Measurements from ENCODE around the gene HECTD4.

The HECTD4 gene

GRCh38 chr12:112190231-112191025 lies 191.8 kb downstream of the HECTD4 start:
- Mint-ChIP-seq H3K4me3 (no peak overlapping the region), H3K27me3 (no peaks in the 10 kb centered on the region), H3K27ac (no peak overlapping the region), H3K36me3 (ENCODE audit: low read depth) (peaks cover 71% of the 10 kb centered on the region), H3K4me1 (ENCODE audit: low read depth) (no peaks in the 10 kb centered on the region), H3K9me3 (no peaks in the 10 kb centered on the region)
- DNase-seq: no peak

GRCh38 chr12:112188130-112188830 lies 194.0 kb downstream of the HECTD4 start:
- no peak overlapping the region for H3K4me3 Mint-ChIP-seq
- H3K9me3 Mint-ChIP-seq: no peaks in the 10 kb centered on the region
- H3K36me3 Mint-ChIP-seq (ENCODE audit: low read depth): peaks cover 70% of the 10 kb centered on the region
- no peaks in the 10 kb centered on the region for H3K27me3 Mint-ChIP-seq
- DNase-seq: no peak
- H3K27ac Mint-ChIP-seq: no peak overlapping the region
- peaks cover 8% of the 10 kb centered on the region for H3K4me1 Mint-ChIP-seq (ENCODE audit: low read depth)

GRCh38 chr12:112185093-112185923 lies 196.9 kb downstream of the HECTD4 start:
- no peak overlapping the region for H3K4me3 Mint-ChIP-seq
- H3K36me3 Mint-ChIP-seq (ENCODE audit: low read depth): peaks cover 57% of the 10 kb centered on the region
- H3K9me3 Mint-ChIP-seq: no peaks in the 10 kb centered on the region
- H3K4me1 Mint-ChIP-seq (ENCODE audit: low read depth): peaks cover 22% of the 10 kb centered on the region
- DNase-seq: no peak
- peak overlapping the region; percentile 22 for H3K27ac Mint-ChIP-seq
- no peaks in the 10 kb centered on the region for H3K27me3 Mint-ChIP-seq

- Mint-ChIP-seq H3K36me3 (ENCODE audit: low read depth) (peaks cover 58% of the 10 kb centered on the region), H3K9me3 (no peaks in the 10 kb centered on the region), H3K4me3 (no peak overlapping the region), H3K4me1 (ENCODE audit: low read depth) (peaks cover 25% of the 10 kb centered on the region), H3K27ac (no peak overlapping the region), H3K27me3 (no peaks in the 10 kb centered on the region)
- DNase-seq: no peak
These were observed 198.0 kb downstream of the HECTD4 start for GRCh38 chr12:112184056-112184887.

- Mint-ChIP-seq H3K9me3 (no peaks in the 10 kb centered on the region), H3K4me3 (no peak overlapping the region), H3K27ac (peak overlapping the region; percentile 75), H3K4me1 (ENCODE audit: low read depth) (peaks cover 25% of the 10 kb centered on the region), H3K36me3 (ENCODE audit: low read depth) (peaks cover 60% of the 10 kb centered on the region), H3K27me3 (no peaks in the 10 kb centered on the region)
- DNase-seq: no peak
These were observed 198.8 kb downstream of the HECTD4 start for GRCh38 chr12:112183141-112184021.

- Mint-ChIP-seq H3K36me3 (ENCODE audit: low read depth) (peaks cover 67% of the 10 kb centered on the region), H3K4me3 (no peak overlapping the region), H3K9me3 (no peaks in the 10 kb centered on the region), H3K4me1 (ENCODE audit: low read depth) (peaks cover 25% of the 10 kb centered on the region), H3K27ac (peak overlapping the region; percentile 75), H3K27me3 (no peaks in the 10 kb centered on the region)
- DNase-seq: no peak
These were observed 199.7 kb downstream of the HECTD4 start for GRCh38 chr12:112182499-112182898.

- Mint-ChIP-seq H3K4me1 (ENCODE audit: low read depth) (peaks cover 25% of the 10 kb centered on the region), H3K9me3 (no peaks in the 10 kb centered on the region), H3K36me3 (ENCODE audit: low read depth) (peaks cover 74% of the 10 kb centered on the region), H3K27ac (peak overlapping the region; percentile 67), H3K4me3 (no peak overlapping the region), H3K27me3 (no peaks in the 10 kb centered on the region)
- no peak for DNase-seq
These were observed 201.8 kb downstream of the HECTD4 start for GRCh38 chr12:112180422-112180821.

- DNase-seq: no peak
- Mint-ChIP-seq H3K4me1 (ENCODE audit: low read depth) (peaks cover 25% of the 10 kb centered on the region), H3K4me3 (no peak overlapping the region), H3K36me3 (ENCODE audit: low read depth) (peaks cover 75% of the 10 kb centered on the region), H3K9me3 (no peaks in the 10 kb centered on the region), H3K27me3 (no peaks in the 10 kb centered on the region), H3K27ac (peak overlapping the region; percentile 67)
These were observed 202.3 kb downstream of the HECTD4 start for GRCh38 chr12:112179916-112180315.

- Mint-ChIP-seq H3K36me3 (ENCODE audit: low read depth) (peaks cover 74% of the 10 kb centered on the region), H3K27me3 (no peaks in the 10 kb centered on the region), H3K4me3 (no peak overlapping the region), H3K4me1 (ENCODE audit: low read depth) (peaks cover 25% of the 10 kb centered on the region), H3K9me3 (no peaks in the 10 kb centered on the region), H3K27ac (peak overlapping the region; percentile 27)
- no peak for DNase-seq
These were observed 202.9 kb downstream of the HECTD4 start for GRCh38 chr12:112179341-112179740.

- Mint-ChIP-seq H3K9me3 (no peaks in the 10 kb centered on the region), H3K4me1 (ENCODE audit: low read depth) (peaks cover 22% of the 10 kb centered on the region), H3K4me3 (no peak overlapping the region), H3K27me3 (no peaks in the 10 kb centered on the region), H3K36me3 (ENCODE audit: low read depth) (peaks cover 69% of the 10 kb centered on the region), H3K27ac (no peak overlapping the region)
- no peak for DNase-seq
These were observed 203.4 kb downstream of the HECTD4 start for GRCh38 chr12:112178796-112179195.

- peaks cover 68% of the 10 kb centered on the region for H3K36me3 Mint-ChIP-seq (ENCODE audit: low read depth)
These were observed 205.8 kb downstream of the HECTD4 start for GRCh38 chr12:112176321-112177010.

GRCh38 chr12:112175361-112176155 lies 206.7 kb downstream of the HECTD4 start:
- Mint-ChIP-seq H3K4me1 (ENCODE audit: low read depth) (peaks cover 6% of the 10 kb centered on the region), H3K27me3 (no peaks in the 10 kb centered on the region), H3K36me3 (ENCODE audit: low read depth) (peaks cover 69% of the 10 kb centered on the region), H3K9me3 (no peaks in the 10 kb centered on the region), H3K27ac (peak overlapping the region; percentile 17), H3K4me3 (no peak overlapping the region)
- no peak for DNase-seq

More at GRCh38 chr12:112176321-112177010, 205.8 kb downstream of the HECTD4 start:
- no peak overlapping the region for H3K4me3 Mint-ChIP-seq
- H3K27ac Mint-ChIP-seq: no peak overlapping the region
- no peaks in the 10 kb centered on the region for H3K27me3 Mint-ChIP-seq
- H3K9me3 Mint-ChIP-seq: no peaks in the 10 kb centered on the region
- H3K4me1 Mint-ChIP-seq (ENCODE audit: low read depth): peaks cover 7% of the 10 kb centered on the region
- no peak for DNase-seq
